HS-27A (cell line): ENCODE measurements around the gene IMMP2L.

Experiments used
- DNase-seq: peaks from one replicate; pipeline ENCODE4 v3.0.0-alpha.2; 2012; ENCODE audit warnings: low read depth, missing footprints

IMMP2L gene

GRCh38 chr7:111558991-111559390 is 3.3 kb downstream of the IMMP2L start:
- DNase-seq = no peak

DNA sequence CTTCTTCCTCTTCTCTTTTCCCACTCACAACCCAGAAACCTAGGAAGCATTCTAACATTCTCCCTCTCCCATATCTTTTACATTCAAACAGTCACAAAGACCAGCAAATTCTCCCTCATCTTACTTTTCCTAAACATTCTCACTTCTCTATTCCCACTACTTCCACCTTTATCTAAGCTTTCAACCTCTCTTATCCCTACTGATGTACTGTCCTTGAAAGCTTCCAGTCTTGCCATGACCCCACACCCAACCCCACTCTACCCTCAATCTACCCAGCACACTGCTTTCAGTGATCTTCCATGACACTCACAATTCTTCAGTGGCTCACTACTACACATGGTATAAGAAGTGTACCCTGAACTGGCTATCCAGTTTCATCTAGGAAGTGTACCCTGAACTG is 5.3 kb downstream of the IMMP2L start:
- no peak for DNase-seq

DNA sequence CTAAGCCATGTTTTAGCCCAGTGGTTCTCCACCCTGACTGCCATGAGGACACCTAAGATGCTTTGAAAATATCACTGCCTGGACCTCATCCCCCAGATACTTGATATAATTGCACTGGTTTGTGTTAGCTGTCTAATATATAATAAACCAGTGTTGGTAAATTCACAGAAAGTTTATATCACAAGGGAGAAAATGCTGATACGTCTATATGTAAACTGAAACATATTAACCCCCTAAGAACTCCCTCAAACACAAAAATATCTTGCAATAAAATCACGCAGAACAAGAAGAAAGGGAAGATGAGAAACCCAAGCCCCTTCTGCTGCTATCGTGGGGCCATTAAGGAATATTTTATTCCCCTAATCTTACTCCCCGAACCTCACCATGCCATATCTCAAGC is 8.2 kb downstream of the IMMP2L start:
- DNase-seq = no peak

- no peak for DNase-seq
These were observed 21.2 kb downstream of the IMMP2L start for GRCh38 chr7:111541067-111541466.

DNA sequence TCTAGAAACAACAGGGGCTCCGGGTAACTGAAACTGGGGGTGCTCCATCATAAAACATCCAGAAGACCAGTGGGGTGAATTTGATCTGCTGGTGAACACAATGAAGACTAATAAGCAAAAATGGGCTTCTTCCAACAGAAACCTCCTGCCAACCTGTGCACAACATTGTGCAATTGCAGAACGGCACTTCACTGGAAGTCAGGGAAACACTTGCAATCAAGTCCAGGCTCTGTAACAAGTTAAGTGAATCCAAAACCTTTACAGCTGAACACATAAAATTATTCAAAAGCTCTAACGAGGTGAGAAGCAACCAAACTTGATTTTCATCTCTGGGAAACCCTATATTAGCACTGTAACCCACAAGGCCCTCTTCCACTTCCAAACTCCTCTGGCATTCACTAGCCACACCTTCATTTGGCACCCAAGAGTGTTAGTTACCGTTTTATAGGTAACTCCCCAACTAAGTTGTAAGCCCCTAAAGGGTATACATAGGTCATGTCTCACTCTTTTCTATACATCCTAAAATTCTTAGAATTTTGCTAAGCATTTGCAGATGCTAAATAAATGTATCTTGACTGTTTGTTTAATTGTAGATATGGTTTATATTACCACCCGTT is 22.0 kb downstream of the IMMP2L start:
- DNase-seq = no peak

DNA sequence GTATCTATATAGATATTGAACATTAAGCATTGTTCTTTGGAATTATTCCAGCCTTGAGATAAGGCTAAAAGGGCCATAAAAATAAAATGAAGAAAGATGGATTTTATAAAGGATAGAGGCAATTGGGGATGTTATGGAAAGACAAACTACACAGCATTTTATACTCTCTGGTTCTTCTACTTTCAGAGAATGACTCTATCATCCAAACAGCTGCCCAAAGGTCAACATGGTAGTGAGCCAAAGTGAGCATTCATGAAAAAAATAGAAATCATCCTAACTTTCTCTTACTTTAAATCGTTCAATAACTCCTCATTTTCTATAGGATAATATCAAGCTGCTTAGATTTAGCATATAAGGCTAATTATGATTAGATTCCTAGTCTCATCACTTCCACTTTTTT is 25.2 kb downstream of the IMMP2L start:
- DNase-seq = no peak

GRCh38 chr7:111535142-111535870 is 27.0 kb downstream of the IMMP2L start:
- DNase-seq = no peak

- no peak for DNase-seq
These were observed 29.7 kb downstream of the IMMP2L start for GRCh38 chr7:111532625-111533024.

GRCh38 chr7:111531993-111532392 is 30.3 kb downstream of the IMMP2L start:
- no peak for DNase-seq

- no peak for DNase-seq
These were observed 32.0 kb downstream of the IMMP2L start for GRCh38 chr7:111530356-111530668.

- no peak for DNase-seq
These were observed 32.6 kb downstream of the IMMP2L start for GRCh38 chr7:111529507-111530355.

- no peak for DNase-seq
These were observed 34.0 kb downstream of the IMMP2L start for GRCh38 chr7:111528331-111528730.

GRCh38 chr7:111527545-111527944 is 34.7 kb downstream of the IMMP2L start:
- no peak for DNase-seq

GRCh38 chr7:111525100-111525499 is 37.2 kb downstream of the IMMP2L start:
- no peak for DNase-seq

DNA sequence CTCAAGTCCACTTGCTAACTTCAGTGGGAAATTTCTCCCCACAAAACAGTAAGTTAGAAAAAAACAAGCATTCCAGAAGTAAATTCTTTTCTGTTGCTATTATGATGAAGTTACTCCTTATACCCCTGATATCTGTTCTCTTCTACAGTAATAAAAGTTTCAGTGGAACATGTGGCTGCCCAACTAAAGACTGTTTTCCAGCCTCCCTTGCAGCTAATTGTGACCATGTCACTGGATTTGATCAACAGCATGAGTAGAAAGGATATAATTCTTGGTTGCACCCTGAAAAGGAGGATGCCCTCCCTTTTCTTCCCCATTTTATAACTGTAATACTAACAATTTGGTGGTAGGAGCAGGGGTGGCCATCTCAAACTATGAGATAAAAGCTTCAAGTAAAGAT is 40.6 kb downstream of the IMMP2L start:
- DNase-seq = no peak

GRCh38 chr7:111518264-111518663 is 44.0 kb downstream of the IMMP2L start:
- DNase-seq = no peak

DNA sequence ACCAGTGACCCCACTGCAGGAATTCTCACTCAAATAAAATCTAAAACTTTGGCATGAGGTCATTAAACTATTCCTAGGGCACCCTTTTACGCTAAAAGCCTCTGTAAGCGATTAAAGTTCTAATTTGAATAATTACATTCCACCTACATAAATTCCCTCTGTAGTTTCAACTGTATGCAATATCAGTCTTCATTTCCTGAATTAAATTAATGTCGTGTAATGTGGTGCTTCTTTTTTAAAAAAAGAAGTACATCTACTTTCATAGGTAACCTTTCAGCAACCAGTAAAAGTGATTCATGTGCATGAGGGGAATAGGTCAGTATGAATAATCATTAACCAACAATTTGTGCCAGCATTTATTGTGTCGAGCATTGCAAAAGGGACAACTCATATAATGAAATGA is 44.7 kb downstream of the IMMP2L start:
- no peak for DNase-seq

- DNase-seq = no peak
These were observed 45.7 kb downstream of the IMMP2L start for GRCh38 chr7:111516612-111517011.

GRCh38 chr7:111513566-111513965 is 48.7 kb downstream of the IMMP2L start:
- DNase-seq = no peak

GRCh38 chr7:111511845-111512244 is 50.4 kb downstream of the IMMP2L start:
- DNase-seq = no peak

GRCh38 chr7:111510584-111511378 is 51.5 kb downstream of the IMMP2L start:
- DNase-seq = no peak

GRCh38 chr7:111510062-111510461 is 52.2 kb downstream of the IMMP2L start:
- no peak for DNase-seq
